ENCODE data around the gene SYNE4. TPM values are rescaled to one million over a fixed set of nuclear protein-coding genes. Genes with fewer than 3 reads are reported as not detected.
"Not testable (repeated sequence)": the region's sequence is repeated elsewhere in the genome, so short reads cannot be mapped to it uniquely, and the experiment has no call there.

The SYNE4 gene
- total RNA-seq, 4 donors from 2014 or later, result 0.24 to 1.7 TPM; not detected in 2

- intact Hi-C loops (cut with DNase I; ENCODE audit: low total_unique reads), result no loop called here
- TF ChIP-seq POLR2A (IDR thresholded peaks at IDR 0.05) (no peak), CTCF (IDR thresholded peaks at IDR 0.05) (no peak)
- Histone ChIP-seq H3K4me1 (no peaks in the 10 kb centered on the region), H3K4me3 (no peak overlapping the region), H3K36me3 (no peaks in the 10 kb centered on the region), H3K27ac (no peak overlapping the region), H3K9me3 (no peaks in the 10 kb centered on the region), H3K27me3 (no peaks in the 10 kb centered on the region)
- DNase-seq, result no peak
These were observed 25.4 kb downstream of the SYNE4 start for GRCh38 chr19:35983177-35983576.

GRCh38 chr19:35980997-35981396, 27.6 kb downstream of the SYNE4 start:
- intact Hi-C loops (cut with DNase I; ENCODE audit: low total_unique reads); DNase-seq; H3K9me3 ChIP-seq; H3K4me1 ChIP-seq; H3K36me3 ChIP-seq; H3K27ac ChIP-seq; H3K27me3 ChIP-seq; H3K4me3 ChIP-seq: not testable (repeated sequence)

- intact Hi-C loops (cut with DNase I; ENCODE audit: low total_unique reads), result no loop called here
- no peaks in the 10 kb centered on the region for H3K36me3 ChIP-seq
- no peak for DNase-seq
- no peak overlapping the region for H3K27ac ChIP-seq
- H3K4me3 ChIP-seq, result no peak overlapping the region
- H3K27me3 ChIP-seq, result no peaks in the 10 kb centered on the region
- TF ChIP-seq CTCF (IDR thresholded peaks at IDR 0.05) (no peak), POLR2A (IDR thresholded peaks at IDR 0.05) (no peak)
- no peaks in the 10 kb centered on the region for H3K4me1 ChIP-seq
- no peaks in the 10 kb centered on the region for H3K9me3 ChIP-seq
These were observed 29.7 kb downstream of the SYNE4 start for GRCh38 chr19:35978832-35979365.

GRCh38 chr19:35978271-35978670, 30.3 kb downstream of the SYNE4 start:
- Histone ChIP-seq H3K9me3 (no peaks in the 10 kb centered on the region), H3K4me1 (no peaks in the 10 kb centered on the region), H3K27me3 (no peaks in the 10 kb centered on the region), H3K27ac (no peak overlapping the region), H3K4me3 (no peak overlapping the region), H3K36me3 (no peaks in the 10 kb centered on the region)
- TF ChIP-seq CTCF (IDR thresholded peaks at IDR 0.05) (no peak), POLR2A (IDR thresholded peaks at IDR 0.05) (no peak)
- DNase-seq, result no peak
- intact Hi-C loops (cut with DNase I; ENCODE audit: low total_unique reads), result no loop called here

- no peak overlapping the region for H3K4me3 ChIP-seq
- H3K27me3 ChIP-seq, result no peaks in the 10 kb centered on the region
- no peaks in the 10 kb centered on the region for H3K4me1 ChIP-seq
- DNase-seq, result no peak
- no peak overlapping the region for H3K27ac ChIP-seq
- intact Hi-C loops (cut with DNase I; ENCODE audit: low total_unique reads), result no loop called here
- no peak for TF ChIP-seq POLR2A (IDR thresholded peaks at IDR 0.05)
- H3K9me3 ChIP-seq, result no peaks in the 10 kb centered on the region
- H3K36me3 ChIP-seq, result no peaks in the 10 kb centered on the region
These were observed 31.0 kb downstream of the SYNE4 start for GRCh38 chr19:35977446-35978222.

- TF ChIP-seq POLR2A (IDR thresholded peaks at IDR 0.05), result no peak
- TF ChIP-seq CTCF (IDR thresholded peaks at IDR 0.05), result no peak
- no peaks in the 10 kb centered on the region for H3K27me3 ChIP-seq
- no peak overlapping the region for H3K27ac ChIP-seq
- no peak for DNase-seq
- intact Hi-C loops (cut with DNase I; ENCODE audit: low total_unique reads), result no loop called here
- H3K4me3 ChIP-seq, result no peak overlapping the region
- H3K36me3 ChIP-seq, result no peaks in the 10 kb centered on the region
- no peaks in the 10 kb centered on the region for H3K4me1 ChIP-seq
- no peaks in the 10 kb centered on the region for H3K9me3 ChIP-seq
These were observed 32.9 kb downstream of the SYNE4 start for GRCh38 chr19:35975608-35976214.

All from uterus (tissue), 4 donors.